Neural progenitor cell (in vitro differentiated cells): ENCODE results near the gene MON1A. TPM values are rescaled to one million over a fixed set of nuclear protein-coding genes. Genes with fewer than 3 reads are reported as not detected.

Experiments used
- DNase-seq: peaks from one replicate; pipeline ENCODE4 v3.0.0-alpha.2; 2016; ENCODE audit warnings: low spot score
- H2AFZ ChIP-seq: fragments of 200-600 bp; sonication (generic); replicated peaks from 2 replicates; pipeline ENCODE4 v1.6.1; 2016; ENCODE audit warnings: antibody characterized with exemption
- H3F3A ChIP-seq: fragments of 200-600 bp; sonication (generic); 2 replicates; pipeline ENCODE4 v1.6.1; 2016; ENCODE audit warnings: antibody characterized with exemption, low read depth
- H3K27ac ChIP-seq: fragments of 200-600 bp; sonication (generic); 2 replicates; pipeline ENCODE4 v1.5.1; 2016; ENCODE audit warnings: mild to moderate bottlenecking
- H3K27me3 ChIP-seq: fragments of 200-600 bp; sonication (generic); 2 replicates; pipeline ENCODE4 v1.6.1; 2016; ENCODE audit warnings: mild to moderate bottlenecking, moderate library complexity
- H3K36me3 ChIP-seq: fragments of 200-600 bp; sonication (generic); 2 replicates; pipeline ENCODE4 v1.5.1; 2016
- H3K4me1 ChIP-seq: fragments of 200-600 bp; sonication (generic); 2 replicates; pipeline ENCODE4 v1.6.1; 2016; ENCODE audit warnings: mixed run types
- H3K4me2 ChIP-seq: fragments of 200-600 bp; sonication (generic); 2 replicates; pipeline ENCODE4 v1.6.1; 2016
- H3K4me3 ChIP-seq: fragments of 200-600 bp; sonication (generic); 2 replicates; pipeline ENCODE4 v1.5.1; 2016
- H3K79me2 ChIP-seq: fragments of 200-600 bp; sonication (generic); 2 replicates; pipeline ENCODE4 v1.6.1; 2016; ENCODE audit warnings: low read depth
- H3K9ac ChIP-seq: fragments of 200-600 bp; sonication (generic); 2 replicates; pipeline ENCODE4 v1.6.1; 2016
- H3K9me3 ChIP-seq: fragments of 200-600 bp; sonication (generic); 2 replicates; pipeline ENCODE4 v1.5.1; 2016; ENCODE audit warnings: low read depth
- H4K20me1 ChIP-seq: fragments of 200-600 bp; sonication (generic); 2 replicates; pipeline ENCODE4 v1.6.1; 2016; ENCODE audit warnings: low read depth
- H3K27ac Mint-ChIP-seq: 3 replicates; pipeline ENCODE4 v1.8.0; 2021; ENCODE audit warnings: mixed read lengths
- H3K27me3 Mint-ChIP-seq: 2 replicates; pipeline ENCODE4 v1.8.0; 2022; ENCODE audit warnings: low read depth, mild to moderate bottlenecking, inconsistent platforms, moderate library complexity, mixed read lengths; ENCODE audit not compliant: insufficient read depth
- H3K36me3 Mint-ChIP-seq: 3 replicates; pipeline ENCODE4 v1.8.0; 2021; ENCODE audit warnings: mixed read lengths
- H3K4me1 Mint-ChIP-seq: 3 replicates; pipeline ENCODE4 v1.8.0; 2021; ENCODE audit warnings: mixed read lengths
- H3K4me3 Mint-ChIP-seq: 3 replicates; pipeline ENCODE4 v1.8.0; 2021; ENCODE audit warnings: mild to moderate bottlenecking, moderate library complexity, mixed read lengths
- H3K9me3 Mint-ChIP-seq: 3 replicates; pipeline ENCODE4 v1.8.0; 2020; ENCODE audit warnings: mixed read lengths
- EZH2 ChIP-seq: fragments of 200-600 bp; sonication (generic); IDR thresholded peaks from 2 replicates; pipeline ENCODE4 v1.6.1; 2017; ENCODE audit warnings: antibody characterized with exemption, mild to moderate bottlenecking, moderate library complexity
- EZH2phosphoT487 ChIP-seq: fragments of 200-600 bp; sonication (generic); IDR thresholded peaks from 2 replicates; pipeline ENCODE4 v1.6.1; 2017; ENCODE audit warnings: antibody characterized with exemption
- total RNA-seq: library from RNA; depleted of rRNA; stranded (reverse); fragments of >200 nt; gene quantifications from 2 replicates; pipeline ENCODE4 v1.2.3, GENCODE V29; 2015; ENCODE audit warnings: low replicate concordance
- TF ChIP-seq, protein P1 (sequence below): fragments of 200-600 bp; sonication (generic); IDR thresholded peaks from 2 replicates; pipeline ENCODE4 v1.5.1; 2017; ENCODE audit warnings: antibody characterized with exemption, mild to moderate bottlenecking

The MON1A gene
- total RNA-seq, 1 donor from 2014 or later: 1.9 TPM

DNA sequence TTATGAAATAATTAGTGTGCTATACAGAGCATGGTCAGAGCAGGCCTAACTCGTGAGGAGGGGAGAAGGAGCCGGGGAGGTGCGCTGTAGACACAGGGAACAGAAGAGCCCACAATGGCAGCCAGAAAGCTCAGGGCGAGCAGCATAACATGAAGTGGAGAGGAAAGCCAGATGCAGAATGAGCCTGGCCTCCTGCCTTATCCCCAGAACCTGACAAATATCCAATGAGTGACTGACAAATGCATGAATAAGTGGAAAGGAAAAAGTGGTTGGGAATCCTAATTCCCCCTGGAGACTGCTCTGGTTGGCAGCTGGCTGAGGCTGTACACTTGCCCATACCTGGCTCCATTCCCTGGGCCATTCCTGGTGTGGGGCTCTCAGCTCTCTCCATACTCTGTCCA lies 16.7 kb downstream of the MON1A start:
- Histone ChIP-seq H2AFZ (no peak overlapping the region), H3F3A (peaks cover 11% of the 10 kb centered on the region), H3K4me2 (no peak overlapping the region), H3K79me2 (no peaks in the 10 kb centered on the region), H3K9me3 (no peaks in the 10 kb centered on the region), H3K27ac (no peak overlapping the region), H3K4me1 (no peaks in the 10 kb centered on the region), H3K9ac (no peak overlapping the region), H3K36me3 (no peaks in the 10 kb centered on the region), H3K27me3 (peaks cover 10% of the 10 kb centered on the region), H4K20me1 (no peaks in the 10 kb centered on the region), H3K4me3 (no peak overlapping the region)
- Mint-ChIP-seq H3K4me3 (no peak overlapping the region), H3K27ac (no peak overlapping the region), H3K4me1 (peaks cover 3% of the 10 kb centered on the region), H3K36me3 (peaks cover 5% of the 10 kb centered on the region), H3K9me3 (no peaks in the 10 kb centered on the region), H3K27me3 (peaks cover 4% of the 10 kb centered on the region)
- no peak for DNase-seq
- TF ChIP-seq EZH2: no peak
- TF ChIP-seq, protein P1, sequence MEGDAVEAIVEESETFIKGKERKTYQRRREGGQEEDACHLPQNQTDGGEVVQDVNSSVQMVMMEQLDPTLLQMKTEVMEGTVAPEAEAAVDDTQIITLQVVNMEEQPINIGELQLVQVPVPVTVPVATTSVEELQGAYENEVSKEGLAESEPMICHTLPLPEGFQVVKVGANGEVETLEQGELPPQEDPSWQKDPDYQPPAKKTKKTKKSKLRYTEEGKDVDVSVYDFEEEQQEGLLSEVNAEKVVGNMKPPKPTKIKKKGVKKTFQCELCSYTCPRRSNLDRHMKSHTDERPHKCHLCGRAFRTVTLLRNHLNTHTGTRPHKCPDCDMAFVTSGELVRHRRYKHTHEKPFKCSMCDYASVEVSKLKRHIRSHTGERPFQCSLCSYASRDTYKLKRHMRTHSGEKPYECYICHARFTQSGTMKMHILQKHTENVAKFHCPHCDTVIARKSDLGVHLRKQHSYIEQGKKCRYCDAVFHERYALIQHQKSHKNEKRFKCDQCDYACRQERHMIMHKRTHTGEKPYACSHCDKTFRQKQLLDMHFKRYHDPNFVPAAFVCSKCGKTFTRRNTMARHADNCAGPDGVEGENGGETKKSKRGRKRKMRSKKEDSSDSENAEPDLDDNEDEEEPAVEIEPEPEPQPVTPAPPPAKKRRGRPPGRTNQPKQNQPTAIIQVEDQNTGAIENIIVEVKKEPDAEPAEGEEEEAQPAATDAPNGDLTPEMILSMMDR: no peak

DNA sequence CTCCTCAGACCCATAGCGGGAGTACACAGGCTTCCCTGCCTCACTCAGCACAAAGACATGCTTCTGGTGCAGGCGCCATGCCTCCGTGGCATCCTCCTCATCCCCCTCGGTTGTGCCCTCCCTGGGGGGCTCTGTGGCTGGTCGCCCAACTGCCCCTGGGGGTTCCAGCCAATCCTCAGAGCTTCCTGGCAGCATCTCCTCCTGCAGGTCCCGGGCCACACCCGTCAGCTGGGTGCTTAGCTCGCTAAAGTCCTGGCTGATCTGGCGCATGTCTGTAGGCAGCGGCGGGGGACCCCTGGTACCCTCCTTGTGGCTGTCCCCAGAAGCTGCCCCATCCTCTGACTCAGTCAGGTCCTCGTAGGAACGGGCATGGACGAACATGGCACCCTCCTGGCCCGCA lies 18.0 kb downstream of the MON1A start:
- H3K27ac Mint-ChIP-seq: no peak overlapping the region
- H3K79me2 ChIP-seq: no peaks in the 10 kb centered on the region
- H3K4me1 ChIP-seq: no peaks in the 10 kb centered on the region
- no peak overlapping the region for H3K4me2 ChIP-seq
- peaks cover 4% of the 10 kb centered on the region for H3K27me3 Mint-ChIP-seq
- no peaks in the 10 kb centered on the region for H3K36me3 ChIP-seq
- no peak overlapping the region for H3K4me3 Mint-ChIP-seq
- no peak overlapping the region for H3K4me3 ChIP-seq
- TF ChIP-seq, protein P1: no peak
- TF ChIP-seq EZH2 (no peak), EZH2phosphoT487 (no peak)
- H3K36me3 Mint-ChIP-seq: peaks cover 5% of the 10 kb centered on the region
- H2AFZ ChIP-seq: no peak overlapping the region
- no peak overlapping the region for H3K9ac ChIP-seq
- no peak for DNase-seq
- H3F3A ChIP-seq: peaks cover 11% of the 10 kb centered on the region
- no peak overlapping the region for H3K27ac ChIP-seq
- H4K20me1 ChIP-seq: no peaks in the 10 kb centered on the region
- no peaks in the 10 kb centered on the region for H3K9me3 ChIP-seq
- peaks cover 10% of the 10 kb centered on the region for H3K27me3 ChIP-seq
- no peaks in the 10 kb centered on the region for H3K9me3 Mint-ChIP-seq
- H3K4me1 Mint-ChIP-seq: peaks cover 3% of the 10 kb centered on the region

DNA sequence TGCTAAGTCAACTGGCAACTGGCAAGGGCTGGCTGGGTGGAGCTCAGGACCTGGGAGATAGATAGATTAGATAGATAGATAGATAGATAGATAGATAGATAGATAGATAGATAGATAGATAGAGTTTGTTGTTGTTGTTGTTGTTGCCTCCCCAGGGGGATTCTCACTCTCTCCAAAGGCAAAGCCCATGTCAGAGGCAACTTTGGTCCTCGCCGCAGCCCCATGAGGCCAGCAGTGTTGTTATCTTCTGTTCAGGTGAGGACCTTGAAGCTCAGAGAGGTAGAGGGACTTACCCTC lies 18.5 kb downstream of the MON1A start:
- Histone ChIP-seq H3K27me3 (peaks cover 10% of the 10 kb centered on the region), H3K9me3 (no peaks in the 10 kb centered on the region), H3K36me3 (no peaks in the 10 kb centered on the region), H3K27ac (no peak overlapping the region), H3K4me3 (no peak overlapping the region), H3K4me2 (peak overlapping the region; percentile 69), H3K9ac (no peak overlapping the region), H3K79me2 (no peaks in the 10 kb centered on the region), H3F3A (peaks cover 11% of the 10 kb centered on the region), H2AFZ (no peak overlapping the region), H4K20me1 (no peaks in the 10 kb centered on the region), H3K4me1 (peaks cover 1% of the 10 kb centered on the region)
- Mint-ChIP-seq H3K4me1 (peaks cover 5% of the 10 kb centered on the region), H3K9me3 (no peaks in the 10 kb centered on the region), H3K36me3 (peaks cover 5% of the 10 kb centered on the region), H3K4me3 (no peak overlapping the region), H3K27me3 (peaks cover 4% of the 10 kb centered on the region), H3K27ac (no peak overlapping the region)
- TF ChIP-seq, protein P1: no peak
- TF ChIP-seq EZH2phosphoT487: no peak
- no peak for TF ChIP-seq EZH2
- no peak for DNase-seq
